NCI-H146 treated with DMSO at 0.1 percent for 48 hours (cell line): Measurements from ENCODE around the gene GPR42.
"Not testable (repeated sequence)": the region's sequence is repeated elsewhere in the genome, so short reads cannot be mapped to it uniquely, and the experiment has no call there.

Experiments
- DNase-seq: peaks from one replicate; lab custom pipeline; 2025; ENCODE audit not compliant: unreplicated experiment; lab: John Stamatoyannopoulos, UW

GPR42 gene

GRCh38 chr19:35346193-35347052 is 24.4 kb upstream of the GPR42 start:
- no peak for DNase-seq

GRCh38 chr19:35347171-35347929 is 23.5 kb upstream of the GPR42 start, which contains the start of gene FFAR1:
Gene FFAR1 (plus strand): TSS chr19:35347902. CDS start chr19:35351552, 3,650 bp downstream.
- DNase-seq, result no peak

- DNase-seq, result no peak
These were observed 23.0 kb upstream of the GPR42 start for GRCh38 chr19:35347930-35348298.

GRCh38 chr19:35348911-35349611 is 21.8 kb upstream of the GPR42 start:
- no peak for DNase-seq

GRCh38 chr19:35349614-35350521 is 21.0 kb upstream of the GPR42 start:
- no peak for DNase-seq

GRCh38 chr19:35350591-35350990 is 20.3 kb upstream of the GPR42 start:
- DNase-seq, result no peak

- DNase-seq, result no peak
These were observed 19.3 kb upstream of the GPR42 start for GRCh38 chr19:35351411-35352176.

GRCh38 chr19:35352177-35352447 is 18.8 kb upstream of the GPR42 start:
- DNase-seq, result no peak

- peak; percentile 58 for DNase-seq
These were observed 18.2 kb upstream of the GPR42 start for GRCh38 chr19:35352448-35353304.

GRCh38 chr19:35353635-35354034 is 17.2 kb upstream of the GPR42 start:
- DNase-seq, result no peak

- DNase-seq, result no peak
These were observed 16.0 kb upstream of the GPR42 start for GRCh38 chr19:35354898-35355297.

- DNase-seq, result no peak
These were observed 14.9 kb upstream of the GPR42 start for GRCh38 chr19:35355791-35356460.

GRCh38 chr19:35357867-35358573 is 12.8 kb upstream of the GPR42 start, which contains the start of gene FFAR3:
Gene FFAR3 (plus strand): TSS chr19:35358460. CDS start chr19:35358891, 431 bp downstream.
- no peak for DNase-seq

GRCh38 chr19:35358834-35359233 is 12.0 kb upstream of the GPR42 start:
- DNase-seq, result not testable (repeated sequence)

GRCh38 chr19:35359395-35359794 is 11.5 kb upstream of the GPR42 start:
- DNase-seq, result not testable (repeated sequence)

GRCh38 chr19:35360081-35360480 is 10.8 kb upstream of the GPR42 start:
- DNase-seq, result not testable (repeated sequence)

- DNase-seq, result no peak
These were observed 9.9 kb upstream of the GPR42 start for GRCh38 chr19:35360880-35361420.
